HepG2 (cell line): ENCODE results near the gene ARHGEF16. TPM values are rescaled to one million over a fixed set of nuclear protein-coding genes. Genes with fewer than 3 reads are reported as not detected.

Source experiments
- ADNP ChIP-seq: sonication (generic); formaldehyde crosslinking; IDR thresholded peaks from 2 replicates; pipeline ENCODE4 v1.4.0; 2020; ENCODE audit warnings: missing genetic modification reagents
- BRF2 ChIP-seq: sonication (generic); formaldehyde crosslinking; IDR thresholded peaks from 2 replicates; pipeline ENCODE4 v1.8.1; 2022; ENCODE audit warnings: mild to moderate bottlenecking, missing genetic modification reagents
- DMAP1 ChIP-seq: IDR thresholded peaks from 2 replicates; pipeline ENCODE4 v1.6.1; 2016
- DZIP1 ChIP-seq: sonication (generic); formaldehyde crosslinking; IDR thresholded peaks from 2 replicates; pipeline ENCODE4 v1.5.0; 2020; ENCODE audit warnings: mild to moderate bottlenecking, missing genetic modification reagents
- ETV5 ChIP-seq: IDR thresholded peaks from 2 replicates; pipeline ENCODE4 v1.6.1; 2018; ENCODE audit warnings: missing biosample characterization, missing genetic modification reagents, inconsistent platforms, borderline replicate concordance
- FOXK2 ChIP-seq: fragments of 450-650 bp; IDR thresholded peaks from 2 replicates; pipeline ENCODE4 v1.6.1; 2016
- HMG20A ChIP-seq: IDR thresholded peaks from 2 replicates; pipeline ENCODE4 v1.6.1; 2016; ENCODE audit warnings: borderline replicate concordance
- HNRNPUL1 ChIP-seq: fragments of 200-400 bp; formaldehyde crosslinking; IDR thresholded peaks from 2 replicates; pipeline ENCODE4 v1.6.1; 2017; ENCODE audit warnings: low read depth, mild to moderate bottlenecking, low read length, moderate library complexity
- KLF16 ChIP-seq, 2 experiments: sonication (generic) in 1 of 2; formaldehyde crosslinking in 1 of 2; IDR thresholded peaks; 2 replicates each; pipeline versions ENCODE4 v1.6.1 to v1.8.0; 2016 to 2023; ENCODE audit warnings: missing genetic modification reagents in 2 of 2, missing compliant biosample characterization in 1 of 2
- MBD4 ChIP-seq: IDR thresholded peaks from 2 replicates; pipeline ENCODE4 v1.6.1; 2012; ENCODE audit warnings: low read length, inconsistent platforms, borderline replicate concordance
- MLX ChIP-seq: IDR thresholded peaks from 2 replicates; pipeline ENCODE4 v1.6.1; 2016
- NFRKB ChIP-seq: fragments of 450-650 bp; IDR thresholded peaks from 2 replicates; pipeline ENCODE4 v1.6.1; 2017
- RAD51 ChIP-seq: fragments of 450-650 bp; IDR thresholded peaks from 2 replicates; pipeline ENCODE4 v1.6.1; 2016; ENCODE audit warnings: borderline replicate concordance
- SALL2 ChIP-seq: sonication (generic); formaldehyde crosslinking; IDR thresholded peaks from 2 replicates; pipeline ENCODE4 v1.8.1; 2023; ENCODE audit warnings: mild to moderate bottlenecking, missing genetic modification reagents, inconsistent platforms
- TFAP4 ChIP-seq: sonication (generic); IDR thresholded peaks from 2 replicates; pipeline ENCODE4 v1.6.1; 2016; ENCODE audit warnings: low read depth, borderline replicate concordance
- TRIM24 ChIP-seq: sonication (generic); formaldehyde crosslinking; IDR thresholded peaks from 2 replicates; pipeline ENCODE4 v1.8.0; 2022; ENCODE audit warnings: mild to moderate bottlenecking, missing genetic modification reagents
- U2AF2 ChIP-seq: fragments of 200-400 bp; formaldehyde crosslinking; IDR thresholded peaks from 2 replicates; pipeline ENCODE4 v1.6.1; 2017; ENCODE audit warnings: low read depth, mild to moderate bottlenecking, low read length
- ZBTB43 ChIP-seq: sonication (generic); formaldehyde crosslinking; conservative IDR thresholded peaks from 2 replicates; pipeline ENCODE4 v1.4.0; 2020; ENCODE audit warnings: missing genetic modification reagents
- ZNF143 ChIP-seq: sonication (generic); formaldehyde crosslinking; IDR thresholded peaks from 2 replicates; pipeline ENCODE4 v1.4.0; 2020; ENCODE audit warnings: missing genetic modification reagents
- ZNF256 ChIP-seq: sonication (generic); formaldehyde crosslinking; conservative IDR thresholded peaks from 2 replicates; pipeline ENCODE4 v1.4.0; 2020; ENCODE audit warnings: missing genetic modification reagents
- ZNF362 ChIP-seq: sonication (generic); formaldehyde crosslinking; IDR thresholded peaks from 2 replicates; pipeline ENCODE4 v1.4.0; 2020; ENCODE audit warnings: missing genetic modification reagents, mild to moderate bottlenecking, borderline replicate concordance
- ZNF484 ChIP-seq: sonication (generic); formaldehyde crosslinking; IDR thresholded peaks from 2 replicates; pipeline ENCODE4 v1.5.1; 2020; ENCODE audit warnings: mild to moderate bottlenecking, low read depth, missing genetic modification reagents, borderline replicate concordance
- ZNF558 ChIP-seq: sonication (generic); formaldehyde crosslinking; IDR thresholded peaks from 2 replicates; pipeline ENCODE4 v1.9.0; 2022; ENCODE audit warnings: mild to moderate bottlenecking, missing genetic modification reagents, borderline replicate concordance
- ZNF879 ChIP-seq: sonication (generic); formaldehyde crosslinking; IDR thresholded peaks from 2 replicates; pipeline ENCODE4 v1.8.1; 2023; ENCODE audit warnings: missing genetic modification reagents
- polyA plus RNA-seq, 8 experiments: library from polyadenylated mRNA; depleted of rRNA in 3 of 8; stranded (reverse) in 7 of 8; unstranded in 1 of 8; fragments of >200 nt; fragmentation: Illumina TruSeq in 4 of 8; extraction: Trizol in 4 of 8; gene quantifications; 2 replicates each; pipeline versions ENCODE4 v1.2.1 to v1.2.3, GENCODE V29; 2011 to 2016; ENCODE audit warnings: low read depth in 4 of 8, missing spikeins in 1 of 8, mixed read lengths in 1 of 8; ENCODE audit not compliant: insufficient read depth in 1 of 8
- total RNA-seq, 5 experiments: library from RNA; depleted of rRNA; stranded (reverse); fragments of >200 nt; fragmentation: Illumina TruSeq; extraction: Trizol; gene quantifications; 2 replicates each; pipeline ENCODE4 v1.2.3, GENCODE V29; 2016; ENCODE audit warnings: low read depth in 1 of 5

ARHGEF16 gene
- total and polyA plus RNA-seq, 2 of the 13 experiments (the other 11 are each of a cell fraction or from before 2014, with no cell fraction given): 20.3 to 39.9 TPM

- peak; percentile 62; the same call in 1 of the 2 replicates for TF ChIP-seq DZIP1
- peak; percentile 99 for TF ChIP-seq MLX (CRISPR knock-in tag)
- TF ChIP-seq ADNP (CRISPR knock-in tag): no peak; the same call in 1 of the 2 replicates
- no peak for TF ChIP-seq ZNF256
- no peak for TF ChIP-seq ZNF484
- no peak for TF ChIP-seq SALL2
- no peak; the same call in 1 of the 2 replicates for TF ChIP-seq ZNF558 (CRISPR knock-in tag)
- no peak for TF ChIP-seq TRIM24 (CRISPR knock-in tag)
- peak in 1 of 2 experiments; percentile 60; a peak in 2 of 4 replicates for TF ChIP-seq KLF16 (CRISPR knock-in tag; IDR thresholded peaks at IDR 0.05)
- TF ChIP-seq U2AF2: no peak
- peak; percentile 64; the same call in 1 of the 2 replicates for TF ChIP-seq DMAP1 (CRISPR knock-in tag)
- no peak for TF ChIP-seq FOXK2
- peak; percentile 86; the same call in 1 of the 2 replicates for TF ChIP-seq RAD51
- no peak for TF ChIP-seq BRF2 (CRISPR knock-in tag)
- peak; percentile 65; the same call in 1 of the 2 replicates for TF ChIP-seq TFAP4
- no peak for TF ChIP-seq HNRNPUL1
- no peak for TF ChIP-seq ZNF879 (CRISPR knock-in tag)
- TF ChIP-seq NFRKB: no peak
- TF ChIP-seq HMG20A (CRISPR knock-in tag): 0 out of 2 replicates have a peak, but pooled peaks have one; percentile 29
- TF ChIP-seq ZNF362: no peak
- TF ChIP-seq MBD4: no peak
- TF ChIP-seq ZBTB43 (CRISPR knock-in tag): peak; percentile 84
- TF ChIP-seq ZNF143 (CRISPR knock-in tag): no peak; the same call in 1 of the 2 replicates
- peak; percentile 64; the same call in 1 of the 2 replicates for TF ChIP-seq ETV5 (CRISPR knock-in tag)
Observed at GRCh38 chr1:3423245-3423829, 31.1 kb upstream of the ARHGEF16 start (continued).
